Type B pancreatic cell (in vitro differentiated cells): ENCODE measurements around the gene CFAP119. TPM values are rescaled to one million over a fixed set of nuclear protein-coding genes. Genes with fewer than 3 reads are reported as not detected.

ENCODE experiments used
- DNase-seq: peaks from one replicate; pipeline ENCODE4 v3.0.0; 2021; ENCODE audit warnings: mixed read lengths; ENCODE audit not compliant: unreplicated experiment; ENCODE audit errors: extremely low spot score
- H3K27ac Mint-ChIP-seq: 2 replicates; pipeline ENCODE4 v1.8.0; 2021; ENCODE audit warnings: mild to moderate bottlenecking, mixed read lengths
- H3K27me3 Mint-ChIP-seq: 2 replicates; pipeline ENCODE4 v1.8.0; 2021; ENCODE audit warnings: mixed read lengths
- H3K36me3 Mint-ChIP-seq: 2 replicates; pipeline ENCODE4 v1.8.0; 2021; ENCODE audit warnings: mixed read lengths
- H3K4me1 Mint-ChIP-seq: one replicate; pipeline ENCODE4 v1.8.0; 2021; ENCODE audit warnings: mixed read lengths; ENCODE audit not compliant: unreplicated experiment
- H3K4me3 Mint-ChIP-seq: 2 replicates; pipeline ENCODE4 v1.8.0; 2021; ENCODE audit warnings: mild to moderate bottlenecking, mixed read lengths
- H3K9me3 Mint-ChIP-seq: 2 replicates; pipeline ENCODE4 v1.8.0; 2021; ENCODE audit warnings: mixed read lengths
- total RNA-seq: library from RNA; stranded (reverse); gene quantifications from 2 replicates; pipeline ENCODE4 v1.2.1, GENCODE V29; 2021; ENCODE audit warnings: low replicate concordance
- TF ChIP-seq, protein P1 (sequence below): fragments of 200-600 bp; sonication (generic); conservative IDR thresholded peaks from 2 replicates; pipeline ENCODE4 v1.5.0; 2021; ENCODE audit warnings: antibody characterized with exemption, mild to moderate bottlenecking

Gene CFAP119
- total RNA-seq, 1 donor from 2014 or later: 15.0 TPM

DNA sequence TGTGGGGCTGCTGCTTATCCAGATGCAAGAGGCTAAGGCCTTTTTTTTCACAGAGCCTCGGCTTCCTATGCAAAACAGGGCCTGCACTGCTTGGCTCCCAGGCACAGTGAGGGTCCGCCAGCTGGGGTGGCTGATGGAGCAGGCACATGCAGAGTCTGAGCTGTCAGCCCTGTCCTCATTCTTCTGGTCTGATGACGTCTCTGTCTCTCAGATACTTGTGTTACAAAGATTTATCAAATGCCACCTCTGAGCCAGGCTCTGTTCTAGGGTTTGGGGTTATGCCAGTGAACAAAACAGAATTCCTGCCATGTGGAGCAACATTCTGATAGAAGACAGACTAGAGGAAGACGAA is 5.0 kb upstream of the CFAP119 start:
- DNase-seq: no peak
- no peak overlapping the region for H3K27ac Mint-ChIP-seq
- H3K4me3 Mint-ChIP-seq: no peak overlapping the region
- H3K36me3 Mint-ChIP-seq: peaks cover 13% of the 10 kb centered on the region
- H3K9me3 Mint-ChIP-seq: no peaks in the 10 kb centered on the region
- H3K27me3 Mint-ChIP-seq: no peaks in the 10 kb centered on the region
- peaks cover 9% of the 10 kb centered on the region for H3K4me1 Mint-ChIP-seq
- TF ChIP-seq, protein P1, sequence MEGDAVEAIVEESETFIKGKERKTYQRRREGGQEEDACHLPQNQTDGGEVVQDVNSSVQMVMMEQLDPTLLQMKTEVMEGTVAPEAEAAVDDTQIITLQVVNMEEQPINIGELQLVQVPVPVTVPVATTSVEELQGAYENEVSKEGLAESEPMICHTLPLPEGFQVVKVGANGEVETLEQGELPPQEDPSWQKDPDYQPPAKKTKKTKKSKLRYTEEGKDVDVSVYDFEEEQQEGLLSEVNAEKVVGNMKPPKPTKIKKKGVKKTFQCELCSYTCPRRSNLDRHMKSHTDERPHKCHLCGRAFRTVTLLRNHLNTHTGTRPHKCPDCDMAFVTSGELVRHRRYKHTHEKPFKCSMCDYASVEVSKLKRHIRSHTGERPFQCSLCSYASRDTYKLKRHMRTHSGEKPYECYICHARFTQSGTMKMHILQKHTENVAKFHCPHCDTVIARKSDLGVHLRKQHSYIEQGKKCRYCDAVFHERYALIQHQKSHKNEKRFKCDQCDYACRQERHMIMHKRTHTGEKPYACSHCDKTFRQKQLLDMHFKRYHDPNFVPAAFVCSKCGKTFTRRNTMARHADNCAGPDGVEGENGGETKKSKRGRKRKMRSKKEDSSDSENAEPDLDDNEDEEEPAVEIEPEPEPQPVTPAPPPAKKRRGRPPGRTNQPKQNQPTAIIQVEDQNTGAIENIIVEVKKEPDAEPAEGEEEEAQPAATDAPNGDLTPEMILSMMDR: no peak

DNA sequence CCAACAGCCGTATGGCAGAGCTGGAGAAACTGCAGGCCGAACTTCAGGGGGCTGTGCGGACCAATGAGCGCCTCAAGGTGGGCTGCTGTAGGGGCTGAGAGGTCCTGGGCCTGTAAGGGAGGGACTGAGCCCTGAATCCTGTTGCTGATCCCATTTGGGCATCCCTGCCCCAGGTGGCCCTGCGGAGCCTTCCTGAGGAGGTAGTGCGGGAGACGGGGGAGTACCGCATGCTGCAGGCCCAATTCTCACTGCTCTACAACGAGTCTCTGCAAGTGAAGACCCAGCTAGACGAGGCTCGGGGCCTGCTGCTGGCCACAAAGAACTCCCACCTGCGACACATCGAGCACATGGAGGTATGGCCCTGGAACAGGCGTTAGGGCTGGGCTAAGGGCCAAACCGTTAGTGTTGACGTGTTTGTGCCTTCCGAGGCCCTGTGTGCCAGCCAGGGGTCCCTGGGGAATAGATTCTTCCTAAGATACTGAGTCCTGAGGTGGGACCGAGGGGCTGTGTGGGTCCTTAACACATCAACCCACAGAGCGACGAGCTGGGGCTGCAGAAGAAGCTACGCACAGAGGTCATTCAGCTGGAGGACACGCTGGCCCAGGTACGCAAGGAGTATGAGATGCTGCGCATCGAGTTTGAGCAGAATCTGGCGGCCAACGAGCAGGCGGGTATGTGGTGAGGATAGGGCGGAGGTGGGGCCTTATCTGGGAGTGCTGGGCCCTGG is 4.5 kb upstream of the CFAP119 start:
- Mint-ChIP-seq H3K27me3 (no peaks in the 10 kb centered on the region), H3K4me3 (no peak overlapping the region), H3K9me3 (no peaks in the 10 kb centered on the region), H3K4me1 (peaks cover 9% of the 10 kb centered on the region), H3K36me3 (peaks cover 13% of the 10 kb centered on the region), H3K27ac (no peak overlapping the region)
- no peak for DNase-seq
- TF ChIP-seq, protein P1: no peak

DNA sequence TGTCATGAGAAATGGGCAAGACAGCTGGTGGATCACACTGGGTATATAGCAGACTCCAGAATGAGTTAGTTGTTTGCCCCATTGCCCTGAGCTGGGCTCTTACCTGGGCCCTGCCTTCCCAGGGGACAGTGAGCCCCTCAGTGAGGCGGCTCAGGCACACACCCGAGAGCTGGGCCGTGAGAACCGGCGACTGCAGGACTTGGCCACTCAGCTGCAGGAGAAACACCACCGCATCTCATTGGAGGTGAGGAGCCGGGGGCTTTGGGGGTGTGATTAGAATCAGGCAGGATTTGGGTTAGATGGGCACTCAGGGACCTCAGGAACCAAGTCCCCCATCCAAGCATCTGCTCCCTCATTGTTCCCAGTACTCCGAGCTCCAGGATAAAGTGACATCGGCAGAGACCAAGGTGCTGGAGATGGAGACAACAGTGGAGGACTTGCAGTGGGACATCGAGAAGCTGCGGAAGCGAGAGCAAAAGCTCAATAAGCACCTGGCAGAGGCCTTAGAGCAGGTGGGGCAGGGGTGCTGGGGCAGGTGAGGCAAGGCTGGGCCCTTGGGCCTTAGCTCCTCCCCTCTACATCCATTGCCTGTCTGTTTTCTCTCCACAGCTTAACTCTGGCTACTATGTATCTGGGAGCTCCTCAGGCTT is 3.1 kb upstream of the CFAP119 start:
- Mint-ChIP-seq H3K4me3 (no peak overlapping the region), H3K4me1 (peaks cover 17% of the 10 kb centered on the region), H3K27me3 (no peaks in the 10 kb centered on the region), H3K27ac (no peak overlapping the region), H3K36me3 (peaks cover 13% of the 10 kb centered on the region), H3K9me3 (no peaks in the 10 kb centered on the region)
- DNase-seq: no peak
- TF ChIP-seq, protein P1: no peak

DNA sequence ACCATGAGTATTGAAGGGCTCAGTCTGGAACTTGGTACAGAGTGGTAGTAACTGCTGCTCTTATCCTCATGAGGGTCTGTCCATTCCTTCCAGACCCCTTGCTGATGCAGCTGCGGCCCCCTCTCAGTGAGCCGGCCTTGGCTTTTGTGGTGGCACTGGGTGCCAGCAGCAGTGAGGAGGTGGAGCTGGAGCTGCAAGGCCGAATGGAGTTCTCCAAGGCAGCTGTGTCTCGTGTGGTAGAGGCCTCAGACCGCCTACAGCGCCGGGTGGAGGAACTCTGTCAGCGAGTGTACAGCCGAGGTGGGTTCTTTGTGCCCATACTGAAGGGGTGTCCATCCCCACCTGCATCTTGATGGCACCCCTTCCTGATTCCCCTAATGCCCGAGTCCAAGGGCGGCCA is 2.2 kb upstream of the CFAP119 start:
- H3K27me3 Mint-ChIP-seq: no peaks in the 10 kb centered on the region
- peaks cover 12% of the 10 kb centered on the region for H3K36me3 Mint-ChIP-seq
- peaks cover 17% of the 10 kb centered on the region for H3K4me1 Mint-ChIP-seq
- H3K9me3 Mint-ChIP-seq: no peaks in the 10 kb centered on the region
- DNase-seq: no peak
- TF ChIP-seq, protein P1: no peak
- H3K4me3 Mint-ChIP-seq: peak overlapping the region; percentile 96
- peak overlapping the region; percentile 39 for H3K27ac Mint-ChIP-seq

DNA sequence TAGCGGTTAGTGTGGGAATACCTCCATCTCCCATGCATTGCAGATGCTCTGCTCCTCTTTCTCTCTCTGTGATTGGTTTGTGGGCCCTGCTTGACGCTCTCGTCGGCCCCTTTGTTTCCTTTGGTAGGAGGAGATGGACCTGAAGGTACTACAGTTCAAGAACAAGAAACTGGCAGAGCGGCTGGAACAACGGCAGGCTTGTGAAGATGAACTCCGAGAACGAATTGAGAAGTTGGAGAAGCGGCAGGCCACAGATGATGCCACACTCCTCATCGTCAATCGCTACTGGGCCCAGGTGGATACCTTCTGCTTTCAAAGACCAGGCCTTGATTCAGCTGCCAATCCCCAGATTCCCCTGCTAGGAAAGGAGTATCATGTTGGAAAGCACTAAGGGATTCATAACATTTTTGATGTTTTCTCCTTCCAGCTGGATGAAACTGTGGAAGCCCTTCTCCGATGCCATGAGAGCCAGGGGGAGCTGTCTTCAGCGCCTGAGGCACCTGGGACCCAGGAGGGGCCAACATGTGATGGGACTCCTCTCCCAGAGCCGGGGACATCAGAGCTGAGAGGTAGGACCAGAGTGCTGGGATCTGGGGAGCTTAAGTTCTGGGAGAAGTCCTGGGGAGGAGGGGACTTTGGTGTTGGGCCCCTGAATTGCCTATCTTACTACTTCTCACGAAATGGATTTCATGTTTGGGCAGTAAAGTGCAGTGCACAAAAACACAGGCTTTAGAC is 1.3 kb upstream of the CFAP119 start:
- Mint-ChIP-seq H3K4me3 (peak overlapping the region; percentile 96), H3K27me3 (no peaks in the 10 kb centered on the region), H3K9me3 (no peaks in the 10 kb centered on the region), H3K36me3 (peaks cover 9% of the 10 kb centered on the region), H3K27ac (peak overlapping the region; percentile 92), H3K4me1 (peaks cover 17% of the 10 kb centered on the region)
- no peak for DNase-seq
- TF ChIP-seq, protein P1: no peak
